Measurements from ENCODE around the gene ARHGAP31.
A peak's percentile ranks its signal among the peaks of the same experiment; 100 is the strongest.
"Not testable (repeated sequence)": the region's sequence is repeated elsewhere in the genome, so short reads cannot be mapped to it uniquely, and the experiment has no call there.

The ARHGAP31 gene

GRCh38 chr3:119294696-119295671 lies 801 bp downstream of the ARHGAP31 start:
- peak; percentile 75 for DNase-seq

GRCh38 chr3:119295816-119296726 lies 1.9 kb downstream of the ARHGAP31 start:
- peak; percentile 55 for DNase-seq

- no peak for DNase-seq
Measured at GRCh38 chr3:119296727-119297122, 2.5 kb downstream of the ARHGAP31 start.

GRCh38 chr3:119297169-119297568 lies 3.0 kb downstream of the ARHGAP31 start:
- peak; percentile 64 for DNase-seq

GRCh38 chr3:119298565-119298941 lies 4.4 kb downstream of the ARHGAP31 start:
- no peak for DNase-seq

GRCh38 chr3:119300991-119301391 lies 6.8 kb downstream of the ARHGAP31 start:
- peak; percentile 43 for DNase-seq

- no peak for DNase-seq
Measured at GRCh38 chr3:119301662-119302061, 7.5 kb downstream of the ARHGAP31 start.

- peak; percentile 73 for DNase-seq
Measured at GRCh38 chr3:119302697-119303551, 8.7 kb downstream of the ARHGAP31 start.

GRCh38 chr3:119304201-119304713 lies 10.1 kb downstream of the ARHGAP31 start:
- DNase-seq, result peak; percentile 97

- peak; percentile 60 for DNase-seq
Measured at GRCh38 chr3:119305286-119305685, 11.1 kb downstream of the ARHGAP31 start.

GRCh38 chr3:119306378-119306777 lies 12.2 kb downstream of the ARHGAP31 start:
- DNase-seq, result not testable (repeated sequence)

- DNase-seq, result no peak
Measured at GRCh38 chr3:119308355-119308754, 14.2 kb downstream of the ARHGAP31 start.

GRCh38 chr3:119309591-119309990 lies 15.4 kb downstream of the ARHGAP31 start:
- peak; percentile 40 for DNase-seq

- DNase-seq, result peak; percentile 99
Measured at GRCh38 chr3:119310071-119310470, 15.9 kb downstream of the ARHGAP31 start.

GRCh38 chr3:119311081-119311925 lies 17.1 kb downstream of the ARHGAP31 start:
- peak; percentile 95 for DNase-seq

GRCh38 chr3:119313461-119313860 lies 19.3 kb downstream of the ARHGAP31 start:
- no peak for DNase-seq

GRCh38 chr3:119314821-119315220 lies 20.6 kb downstream of the ARHGAP31 start:
- DNase-seq, result no peak

- DNase-seq, result no peak
Measured at GRCh38 chr3:119315600-119316312, 21.6 kb downstream of the ARHGAP31 start.

- DNase-seq, result no peak
Measured at GRCh38 chr3:119316313-119316670, 22.1 kb downstream of the ARHGAP31 start.

GRCh38 chr3:119318876-119319275 lies 24.7 kb downstream of the ARHGAP31 start:
- peak; percentile 75 for DNase-seq

Data from fibroblast of skin of back (primary cell).